Activated CD8-positive, alpha-beta T cell treated with anti-CD3 and anti-CD28 coated beads, Interleukin-2, amount 10 ng/mL, durations not matched to agents 7 days and 5 days (primary cell): Measurements from ENCODE around the gene FREY1. TPM values are rescaled to one million over a fixed set of nuclear protein-coding genes. Genes with fewer than 3 reads are reported as not detected.

ENCODE experiments used
- ATAC-seq: fragments of 150-1000 bp; cut with Tn5 transposase; one replicate; pipeline ENCODE4 v1.10.0; 2021; ENCODE audit warnings: moderate library complexity
- CTCF ChIA-PET: fragments of 350-600 bp; sonication (Branson Sonifier 250); formaldehyde crosslinking; loops from one replicate; lab custom pipeline; 2021; ENCODE audit warnings: antibody characterized with exemption; lab: Charles Lee
- POLR2A ChIA-PET: fragments of 350-600 bp; sonication (Branson Sonifier 250); formaldehyde crosslinking; loops from one replicate; lab custom pipeline; 2021; ENCODE audit warnings: antibody characterized with exemption; lab: Charles Lee
- DNase-seq: peaks from one replicate; pipeline ENCODE4 v3.0.0-alpha.2; 2020
- H3K27ac Mint-ChIP-seq: one replicate; pipeline ENCODE4 v1.8.0; 2021; ENCODE audit warnings: mild to moderate bottlenecking, mixed read lengths
- H3K27me3 Mint-ChIP-seq: one replicate; pipeline ENCODE4 v1.8.0; 2021; ENCODE audit warnings: low read depth, mixed read lengths
- H3K36me3 Mint-ChIP-seq: one replicate; pipeline ENCODE4 v1.8.0; 2021; ENCODE audit warnings: low read depth, mixed read lengths
- H3K4me1 Mint-ChIP-seq: one replicate; pipeline ENCODE4 v1.8.0; 2021; ENCODE audit warnings: low read depth, mixed read lengths
- H3K4me3 Mint-ChIP-seq: one replicate; pipeline ENCODE4 v1.8.0; 2021; ENCODE audit warnings: mild to moderate bottlenecking, mixed read lengths
- H3K9me3 Mint-ChIP-seq: one replicate; pipeline ENCODE4 v1.8.0; 2022; ENCODE audit warnings: mixed read lengths; ENCODE audit not compliant: insufficient read depth
- total RNA-seq, 2 experiments: library from RNA; stranded (reverse); gene quantifications; one replicate each; pipeline ENCODE4 v1.2.3, GENCODE V29; 2021

The FREY1 gene
- total RNA-seq, 2 experiments from 2014 or later = 2.1 TPM

DNA sequence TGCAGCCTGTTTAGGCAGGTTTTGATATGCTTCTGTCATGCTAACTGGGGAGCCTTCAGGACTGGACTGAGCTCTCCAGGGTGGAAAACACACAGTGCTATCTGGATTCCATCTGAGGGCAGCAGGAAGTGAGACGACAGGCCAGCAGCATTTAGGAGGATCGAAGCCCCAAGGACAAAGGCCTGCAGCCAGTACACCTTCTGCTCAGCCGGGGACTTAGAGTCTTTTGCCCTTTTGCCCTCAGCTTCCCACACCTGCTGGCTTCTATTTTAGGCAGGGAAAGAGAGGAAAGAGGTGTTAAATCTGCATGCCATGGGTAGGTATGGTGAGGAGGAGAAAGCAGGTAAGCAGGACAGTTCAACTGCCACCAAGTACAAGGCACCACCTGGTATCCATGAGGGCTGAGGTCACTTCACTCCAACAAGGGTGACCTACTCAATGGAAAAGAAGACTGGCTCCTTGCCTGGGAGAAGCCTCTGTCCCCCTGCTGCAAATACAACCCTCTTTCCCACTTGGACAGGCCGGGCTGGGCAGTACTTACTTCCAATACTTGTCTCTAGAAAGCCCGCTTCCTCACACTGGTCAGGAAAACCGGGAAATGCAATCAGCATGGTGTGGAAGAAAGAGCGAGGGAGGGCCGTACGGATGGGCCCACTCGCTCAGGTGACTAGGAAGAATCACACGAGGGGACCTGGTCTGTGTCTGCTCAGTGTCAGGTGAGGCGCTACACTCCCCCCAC lies 27.7 kb upstream of the FREY1 start:
- peaks cover 18% of the 10 kb centered on the region for H3K4me1 Mint-ChIP-seq
- H3K9me3 Mint-ChIP-seq = no peaks in the 10 kb centered on the region
- no peak overlapping the region for H3K4me3 Mint-ChIP-seq
- ATAC-seq (no peak), DNase-seq (no peak)
- H3K36me3 Mint-ChIP-seq = peaks cover 7% of the 10 kb centered on the region
- ChIA-PET CTCF (interaction anchor here (0.8 to 3.6 kb wide), 2 partner anchors 31 kb away, joined by 3 to 19 read pairs; no protein-coding TSS in a partner anchor), POLR2A (no interaction called here)
- no peak overlapping the region for H3K27ac Mint-ChIP-seq
- H3K27me3 Mint-ChIP-seq = no peaks in the 10 kb centered on the region

DNA sequence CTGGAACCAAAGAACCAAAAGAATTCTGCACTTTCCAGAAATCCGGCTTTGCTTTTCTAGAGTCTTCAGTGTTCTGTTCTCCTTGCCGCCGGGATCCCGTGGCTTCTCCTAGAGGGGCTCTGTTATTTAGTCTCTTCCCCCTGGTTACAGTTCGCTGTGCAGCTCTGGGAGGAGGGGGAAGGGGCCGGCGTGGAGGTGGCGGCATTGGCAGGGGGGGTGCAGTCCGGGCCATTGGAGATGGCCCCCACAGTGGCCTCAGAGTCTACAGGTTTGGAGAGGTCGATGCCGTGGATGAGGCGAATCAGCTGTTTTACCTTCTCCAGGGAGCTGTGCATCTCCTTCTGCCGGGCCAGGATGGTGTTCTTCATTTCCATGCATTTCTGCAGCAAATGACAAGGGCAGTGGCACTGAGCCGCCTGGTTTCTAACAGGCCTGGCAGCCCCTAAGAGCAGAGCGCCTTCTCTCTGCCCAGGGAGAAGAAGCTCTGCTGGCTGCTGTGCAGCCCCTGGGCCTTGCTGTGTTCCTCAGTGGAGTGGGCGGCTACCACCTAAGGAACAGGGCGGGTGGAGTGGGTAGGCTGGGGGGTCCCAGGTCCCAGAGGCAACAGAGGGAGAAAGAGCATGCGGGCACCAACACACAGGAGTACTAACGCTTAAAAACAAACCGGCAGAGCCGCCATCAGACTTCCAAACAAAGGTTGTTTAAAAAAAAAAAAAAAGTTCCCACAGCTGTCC lies 26.9 kb upstream of the FREY1 start:
- Mint-ChIP-seq H3K4me1 (peaks cover 24% of the 10 kb centered on the region), H3K27ac (no peak overlapping the region), H3K27me3 (no peaks in the 10 kb centered on the region), H3K9me3 (no peaks in the 10 kb centered on the region), H3K36me3 (peaks cover 7% of the 10 kb centered on the region), H3K4me3 (no peak overlapping the region)
- ChIA-PET CTCF (interaction anchor here (0.8 kb wide), 1 partner anchor 32 kb away, joined by 3 read pairs; no protein-coding TSS in a partner anchor), POLR2A (no interaction called here)
- DNase-seq (no peak), ATAC-seq (no peak)

DNA sequence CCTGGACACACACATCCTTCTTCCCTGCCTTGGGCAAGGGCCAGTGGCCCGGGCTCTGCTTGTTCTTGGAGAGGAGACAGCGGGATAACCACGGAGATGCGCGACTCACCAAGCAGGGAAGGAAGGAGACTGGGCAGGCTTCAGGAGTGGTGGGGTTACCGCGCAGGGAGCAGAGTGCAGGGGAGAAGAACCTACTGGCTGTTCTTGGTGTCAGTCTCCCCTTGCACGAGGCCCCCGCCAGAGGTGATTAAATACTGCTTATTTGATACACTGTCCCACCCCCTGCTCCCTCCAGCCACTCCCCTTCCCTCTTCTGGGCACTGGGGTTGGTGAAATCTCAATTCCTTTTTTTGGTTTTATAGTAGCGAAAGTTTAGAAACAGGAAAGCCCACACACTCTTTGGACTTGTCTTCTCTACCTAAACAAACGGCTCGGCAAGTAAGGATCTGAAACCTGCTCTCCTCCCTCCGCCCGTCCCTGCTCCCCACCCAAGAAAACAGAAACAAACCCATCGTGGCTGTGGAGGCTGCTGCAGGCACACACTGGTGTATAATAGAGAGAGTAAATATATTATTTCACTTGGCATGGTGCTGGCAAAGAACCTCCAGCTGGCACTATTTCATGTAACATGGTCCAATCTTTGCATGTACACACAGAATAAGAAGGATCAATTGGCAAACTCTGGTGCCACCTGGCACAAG lies 26.2 kb upstream of the FREY1 start:
- Mint-ChIP-seq H3K4me1 (peaks cover 27% of the 10 kb centered on the region), H3K9me3 (no peaks in the 10 kb centered on the region), H3K36me3 (peaks cover 7% of the 10 kb centered on the region), H3K27ac (no peak overlapping the region), H3K27me3 (no peaks in the 10 kb centered on the region), H3K4me3 (no peak overlapping the region)
- DNase-seq (no peak), ATAC-seq (no peak)
- ChIA-PET POLR2A (no interaction called here), CTCF (interaction anchor here (0.8 kb wide), 1 partner anchor 32 kb away, joined by 3 read pairs; no protein-coding TSS in a partner anchor)

DNA sequence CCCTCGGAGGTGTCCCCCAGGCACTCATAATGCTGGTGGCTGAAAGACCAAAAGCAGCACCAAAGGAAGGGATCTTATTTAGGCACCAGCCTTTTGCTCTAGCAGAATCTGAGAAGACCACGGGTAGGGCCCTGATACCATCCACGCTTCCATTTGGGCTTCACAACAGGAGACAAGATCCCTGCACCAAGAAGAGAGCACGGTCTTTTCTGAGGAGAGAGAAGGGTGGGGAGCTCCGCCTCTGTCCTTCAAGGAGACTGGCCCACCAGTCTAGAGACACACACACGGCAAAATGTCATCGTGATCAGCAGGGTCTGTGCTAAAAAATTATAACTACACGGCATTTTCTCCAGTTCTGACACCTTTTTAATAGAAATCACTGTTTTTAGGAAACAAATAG lies 25.1 kb upstream of the FREY1 start:
- DNase-seq (no peak), ATAC-seq (no peak)
- peaks cover 7% of the 10 kb centered on the region for H3K36me3 Mint-ChIP-seq
- H3K9me3 Mint-ChIP-seq = no peaks in the 10 kb centered on the region
- no peak overlapping the region for H3K4me3 Mint-ChIP-seq
- H3K27me3 Mint-ChIP-seq = no peaks in the 10 kb centered on the region
- CTCF ChIA-PET = no interaction called here
- POLR2A ChIA-PET = no interaction called here
- peaks cover 34% of the 10 kb centered on the region for H3K4me1 Mint-ChIP-seq
- H3K27ac Mint-ChIP-seq = no peak overlapping the region

DNA sequence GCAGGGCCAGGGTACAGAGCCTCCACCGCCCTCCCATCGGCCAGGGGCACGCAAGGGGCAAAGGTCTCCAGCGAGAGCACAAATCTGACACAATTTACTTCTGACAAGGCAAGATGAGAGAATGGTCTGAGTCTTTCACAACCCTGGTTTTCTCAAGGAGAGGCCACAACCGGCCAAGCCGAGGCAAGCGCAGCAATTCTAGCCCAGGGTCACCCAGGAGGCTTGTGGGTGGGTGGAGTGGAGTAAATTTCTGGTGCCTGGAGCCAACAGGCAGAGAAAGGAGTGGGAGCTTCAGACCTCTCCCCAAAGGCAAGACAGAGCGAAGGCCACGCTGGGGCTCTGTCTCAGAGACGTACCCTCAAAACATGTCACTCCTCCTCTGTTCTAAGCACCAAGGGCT lies 24.7 kb upstream of the FREY1 start:
- peak overlapping the region; percentile 87 for H3K27ac Mint-ChIP-seq
- CTCF ChIA-PET = no interaction called here
- peaks cover 39% of the 10 kb centered on the region for H3K4me1 Mint-ChIP-seq
- H3K27me3 Mint-ChIP-seq = no peaks in the 10 kb centered on the region
- DNase-seq (no peak), ATAC-seq (no peak)
- no peak overlapping the region for H3K4me3 Mint-ChIP-seq
- POLR2A ChIA-PET = no interaction called here
- H3K9me3 Mint-ChIP-seq = no peaks in the 10 kb centered on the region
- H3K36me3 Mint-ChIP-seq = peaks cover 7% of the 10 kb centered on the region

DNA sequence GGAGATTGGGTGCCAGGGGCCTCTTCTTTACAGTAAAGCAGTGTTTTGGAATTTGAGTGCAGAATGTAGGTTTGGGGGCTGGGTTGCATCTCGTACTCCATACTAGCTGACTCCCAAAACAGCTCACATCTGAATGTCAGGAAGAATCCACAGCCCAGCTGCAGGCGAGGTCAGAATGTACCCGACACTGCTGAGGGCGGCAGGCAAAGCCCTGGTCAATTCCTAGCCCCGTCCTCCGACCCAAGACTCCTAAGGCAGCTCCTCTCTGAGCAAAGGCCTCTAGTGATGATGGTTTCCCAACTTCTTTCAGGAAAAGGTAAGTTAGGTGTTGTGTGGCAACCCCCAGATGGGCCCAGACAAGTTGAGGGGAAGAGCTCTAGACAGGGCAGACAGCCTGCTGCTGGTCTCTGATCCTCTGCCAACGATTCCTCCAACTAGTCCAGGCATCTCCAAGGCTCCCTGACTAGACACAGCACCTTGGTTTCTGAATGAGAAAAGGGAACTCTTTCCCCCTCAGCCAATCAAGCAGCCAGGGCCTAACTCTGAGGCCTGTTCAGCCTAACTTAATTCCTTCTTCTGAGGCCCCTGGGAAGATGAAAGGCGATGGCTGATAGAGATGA lies 24.0 kb upstream of the FREY1 start:
- Mint-ChIP-seq H3K36me3 (peaks cover 7% of the 10 kb centered on the region), H3K9me3 (no peaks in the 10 kb centered on the region), H3K27ac (peak overlapping the region; percentile 87), H3K4me1 (peaks cover 40% of the 10 kb centered on the region), H3K4me3 (no peak overlapping the region), H3K27me3 (no peaks in the 10 kb centered on the region)
- DNase-seq = no peak
- ChIA-PET POLR2A (no interaction called here), CTCF (interaction anchor here (1.2 to 2.1 kb wide), 3 partner anchors 34 to 75 kb away, joined by 4 to 11 read pairs (median 6); no protein-coding TSS in a partner anchor)
- no peak for ATAC-seq

DNA sequence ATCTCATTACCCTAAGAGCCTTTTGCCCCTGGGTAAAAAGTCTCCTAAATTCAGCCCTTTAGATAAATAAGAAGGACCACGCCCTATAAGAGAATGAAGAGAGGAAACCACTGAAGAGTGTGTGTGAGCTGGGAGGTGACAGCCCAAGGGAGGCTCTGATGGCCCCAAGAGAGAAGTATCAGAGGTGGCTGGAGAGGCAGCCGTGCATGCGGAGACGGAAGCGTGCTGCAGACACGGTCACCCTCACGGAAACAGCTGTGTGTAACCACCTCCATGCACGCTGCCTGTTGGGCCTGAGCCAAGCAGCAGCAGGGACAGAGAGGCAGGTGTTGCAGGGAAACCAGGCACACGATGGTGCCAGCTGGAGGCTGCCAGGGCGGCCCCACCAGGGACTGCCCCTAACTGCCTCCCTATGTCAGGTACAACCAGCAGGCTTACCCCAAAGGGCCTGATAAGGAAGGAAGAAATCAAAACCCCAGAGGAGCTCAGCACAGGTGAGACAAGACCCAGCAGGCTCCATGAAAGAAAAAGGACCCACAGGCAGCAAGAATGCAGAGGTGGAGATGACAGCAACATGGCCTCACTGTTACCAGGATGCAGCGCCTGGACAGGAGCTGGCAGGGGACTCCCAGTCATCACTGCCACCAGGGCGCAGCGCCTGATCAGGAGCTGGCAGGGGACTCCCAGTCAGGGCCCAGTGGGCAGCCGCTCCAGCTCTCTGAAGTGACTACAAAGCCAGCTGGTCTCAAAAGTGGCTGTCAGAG lies 23.1 kb upstream of the FREY1 start:
- POLR2A ChIA-PET = interaction anchor here (1.0 kb wide), 1 partner anchor 13 kb away, joined by 4 read pairs; the partner anchor contains the start of gene PEX16
- H3K4me3 Mint-ChIP-seq = peak overlapping the region; percentile 38
- ATAC-seq = peak; percentile 81

DNA sequence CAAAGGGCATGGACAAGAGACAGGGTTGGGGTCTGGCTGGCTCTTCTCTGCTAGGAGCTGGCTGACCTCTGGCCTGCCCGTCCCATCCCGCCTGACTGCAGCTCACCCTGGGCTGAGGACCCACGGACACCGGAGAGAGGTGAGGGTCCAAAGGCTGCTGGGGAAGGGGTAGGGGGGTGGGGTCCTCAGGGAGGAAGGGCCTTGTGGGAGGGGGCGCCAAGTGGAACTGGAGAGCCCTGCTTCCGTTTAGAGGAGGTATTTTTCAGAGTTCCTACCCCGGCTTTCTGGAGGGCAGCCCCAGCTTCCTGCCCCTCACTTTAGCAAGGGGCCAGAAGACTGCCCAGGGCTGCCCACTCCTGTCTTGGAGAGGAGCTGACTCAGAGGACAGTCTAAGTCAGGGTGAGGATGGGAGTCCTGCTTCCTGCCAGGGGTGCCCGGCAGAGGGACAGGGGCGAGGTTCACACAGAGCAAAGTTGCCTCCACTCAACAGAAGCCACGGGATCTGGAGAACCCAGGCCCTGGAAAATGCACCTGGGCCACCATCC lies 22.5 kb upstream of the FREY1 start:
- H3K36me3 Mint-ChIP-seq = peaks cover 2% of the 10 kb centered on the region
- ATAC-seq (peak; percentile 40), DNase-seq (peak; percentile 23)
- H3K4me1 Mint-ChIP-seq = peaks cover 40% of the 10 kb centered on the region
- H3K27me3 Mint-ChIP-seq = peaks cover under 1% of the 10 kb centered on the region
- H3K27ac Mint-ChIP-seq = peak overlapping the region; percentile 87
- no peak overlapping the region for H3K4me3 Mint-ChIP-seq
- ChIA-PET CTCF (interaction anchor here (1.0 to 2.1 kb wide), 4 partner anchors 35 to 77 kb away, joined by 3 to 11 read pairs (median 5); no protein-coding TSS in a partner anchor), POLR2A (interaction anchor here (1.0 kb wide), 1 partner anchor 12 kb away, joined by 4 read pairs; the partner anchor contains the start of gene PEX16)
- no peaks in the 10 kb centered on the region for H3K9me3 Mint-ChIP-seq

More for the DNA sequence above, 23.1 kb upstream of the FREY1 start:
- H3K27ac Mint-ChIP-seq = peak overlapping the region; percentile 87
- H3K36me3 Mint-ChIP-seq = peaks cover 5% of the 10 kb centered on the region
- DNase-seq = peak; percentile 64
- no peaks in the 10 kb centered on the region for H3K27me3 Mint-ChIP-seq
- H3K9me3 Mint-ChIP-seq = no peaks in the 10 kb centered on the region
- CTCF ChIA-PET = interaction anchor here (1.0 to 2.1 kb wide), 4 partner anchors 35 to 76 kb away, joined by 3 to 11 read pairs (median 5); no protein-coding TSS in a partner anchor
- H3K4me1 Mint-ChIP-seq = peaks cover 40% of the 10 kb centered on the region

DNA sequence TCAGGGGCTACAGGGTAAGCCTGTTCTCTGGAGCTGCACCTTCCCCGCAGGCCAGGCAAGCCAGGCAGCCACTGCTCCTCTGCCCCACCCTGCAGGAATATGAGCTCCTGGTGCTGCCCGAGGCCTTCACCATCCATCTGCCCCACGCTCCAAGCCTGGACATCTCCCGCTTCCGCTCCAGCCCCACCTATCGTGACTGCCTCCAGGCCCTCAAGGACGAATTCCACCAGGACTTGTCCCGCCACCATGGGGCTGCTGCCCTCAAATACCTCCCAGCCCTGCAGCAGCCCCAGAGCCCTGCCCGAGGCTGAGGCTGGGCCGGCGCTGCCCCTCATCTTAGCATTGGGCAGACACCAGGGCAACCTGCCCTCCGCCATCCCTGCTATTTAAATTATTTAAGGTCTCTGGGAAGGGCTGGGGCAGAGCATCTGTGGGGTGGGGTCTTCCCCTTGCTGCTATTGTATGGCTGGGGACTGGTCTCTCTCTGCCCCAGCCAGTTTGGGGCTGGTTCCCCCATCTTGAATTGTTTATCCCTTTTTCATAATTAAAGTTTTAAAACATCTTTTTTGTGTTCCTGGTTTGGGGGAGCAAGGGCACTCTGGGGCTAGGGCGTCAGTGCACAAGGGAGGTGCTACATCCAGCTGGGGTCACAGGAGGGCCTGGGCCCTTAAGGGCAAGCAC lies 21.6 kb upstream of the FREY1 start:
- no peak overlapping the region for H3K4me3 Mint-ChIP-seq
- CTCF ChIA-PET = interaction anchor here (0.6 to 2.1 kb wide), 3 partner anchors 36 to 626 kb away, joined by 3 to 11 read pairs (median 6); no protein-coding TSS in a partner anchor
- no peak for ATAC-seq

More for the DNA sequence above, 21.6 kb upstream of the FREY1 start:
- H3K4me1 Mint-ChIP-seq = peaks cover 40% of the 10 kb centered on the region
- DNase-seq = no peak
- H3K27me3 Mint-ChIP-seq = peaks cover 8% of the 10 kb centered on the region
- peaks cover 2% of the 10 kb centered on the region for H3K36me3 Mint-ChIP-seq
- H3K27ac Mint-ChIP-seq = no peak overlapping the region
- no peaks in the 10 kb centered on the region for H3K9me3 Mint-ChIP-seq
- POLR2A ChIA-PET = interaction anchor here (1.1 to 2.7 kb wide), 2 partner anchors 8 to 12 kb away, joined by 3 to 16 read pairs; partner anchors contain the start of gene PEX16
